GM20000 (cell line): ENCODE data around the gene TMEM212.
A peak's percentile ranks its signal among the peaks of the same experiment; 100 is the strongest.

Experiments used
- DNase-seq: peaks from one replicate; pipeline ENCODE4 v3.0.0; 2012; ENCODE audit warnings: low spot score
- TF ChIP-seq, protein P1 (sequence below): IDR thresholded peaks from 2 replicates; pipeline ENCODE4 v1.5.1; 2012; ENCODE audit warnings: mild to moderate bottlenecking, control low read depth; ENCODE audit errors: extremely low read depth, missing control alignments

The TMEM212 gene

DNA sequence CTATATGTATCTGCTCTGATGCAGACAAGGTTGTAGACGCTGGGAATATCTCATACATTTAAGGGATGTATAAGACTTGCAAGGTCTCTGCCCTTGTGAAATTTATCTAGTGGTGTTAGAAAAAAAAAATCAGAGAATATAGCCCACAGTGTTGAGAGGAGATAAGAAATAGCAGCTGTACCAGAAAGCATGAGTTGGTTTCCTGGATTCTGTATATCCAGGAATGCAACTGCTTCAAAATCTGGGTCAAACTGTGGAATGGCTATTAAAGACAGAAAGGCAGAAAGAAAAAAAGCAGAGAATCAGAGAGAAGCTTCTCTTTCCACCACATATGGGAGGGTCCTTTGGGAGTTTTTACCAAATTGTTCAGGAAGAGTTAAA, 1.5 kb upstream of the TMEM212 start:
- DNase-seq = no peak
- TF ChIP-seq, protein P1, sequence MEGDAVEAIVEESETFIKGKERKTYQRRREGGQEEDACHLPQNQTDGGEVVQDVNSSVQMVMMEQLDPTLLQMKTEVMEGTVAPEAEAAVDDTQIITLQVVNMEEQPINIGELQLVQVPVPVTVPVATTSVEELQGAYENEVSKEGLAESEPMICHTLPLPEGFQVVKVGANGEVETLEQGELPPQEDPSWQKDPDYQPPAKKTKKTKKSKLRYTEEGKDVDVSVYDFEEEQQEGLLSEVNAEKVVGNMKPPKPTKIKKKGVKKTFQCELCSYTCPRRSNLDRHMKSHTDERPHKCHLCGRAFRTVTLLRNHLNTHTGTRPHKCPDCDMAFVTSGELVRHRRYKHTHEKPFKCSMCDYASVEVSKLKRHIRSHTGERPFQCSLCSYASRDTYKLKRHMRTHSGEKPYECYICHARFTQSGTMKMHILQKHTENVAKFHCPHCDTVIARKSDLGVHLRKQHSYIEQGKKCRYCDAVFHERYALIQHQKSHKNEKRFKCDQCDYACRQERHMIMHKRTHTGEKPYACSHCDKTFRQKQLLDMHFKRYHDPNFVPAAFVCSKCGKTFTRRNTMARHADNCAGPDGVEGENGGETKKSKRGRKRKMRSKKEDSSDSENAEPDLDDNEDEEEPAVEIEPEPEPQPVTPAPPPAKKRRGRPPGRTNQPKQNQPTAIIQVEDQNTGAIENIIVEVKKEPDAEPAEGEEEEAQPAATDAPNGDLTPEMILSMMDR = no peak

DNA sequence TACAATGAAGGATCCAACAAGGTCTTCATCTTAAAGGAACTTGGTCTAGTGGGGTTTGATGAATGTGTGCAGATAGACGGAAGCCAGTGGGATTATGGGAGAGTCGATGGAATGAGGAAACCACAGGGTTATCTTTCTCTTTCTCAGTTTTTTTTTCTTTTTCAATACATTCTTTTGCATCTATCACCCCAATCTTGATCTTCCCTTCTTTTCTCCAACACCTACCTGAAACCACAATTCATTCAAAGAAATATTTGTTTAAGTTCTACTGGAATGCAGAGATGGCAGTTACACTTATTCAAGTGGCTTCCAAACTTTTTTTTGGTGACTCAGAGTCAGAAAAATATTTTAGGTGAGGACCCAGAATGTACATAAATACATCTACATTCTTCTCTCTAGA, 1.7 kb downstream of the TMEM212 start:
- TF ChIP-seq, protein P1 = no peak
- no peak for DNase-seq

DNA sequence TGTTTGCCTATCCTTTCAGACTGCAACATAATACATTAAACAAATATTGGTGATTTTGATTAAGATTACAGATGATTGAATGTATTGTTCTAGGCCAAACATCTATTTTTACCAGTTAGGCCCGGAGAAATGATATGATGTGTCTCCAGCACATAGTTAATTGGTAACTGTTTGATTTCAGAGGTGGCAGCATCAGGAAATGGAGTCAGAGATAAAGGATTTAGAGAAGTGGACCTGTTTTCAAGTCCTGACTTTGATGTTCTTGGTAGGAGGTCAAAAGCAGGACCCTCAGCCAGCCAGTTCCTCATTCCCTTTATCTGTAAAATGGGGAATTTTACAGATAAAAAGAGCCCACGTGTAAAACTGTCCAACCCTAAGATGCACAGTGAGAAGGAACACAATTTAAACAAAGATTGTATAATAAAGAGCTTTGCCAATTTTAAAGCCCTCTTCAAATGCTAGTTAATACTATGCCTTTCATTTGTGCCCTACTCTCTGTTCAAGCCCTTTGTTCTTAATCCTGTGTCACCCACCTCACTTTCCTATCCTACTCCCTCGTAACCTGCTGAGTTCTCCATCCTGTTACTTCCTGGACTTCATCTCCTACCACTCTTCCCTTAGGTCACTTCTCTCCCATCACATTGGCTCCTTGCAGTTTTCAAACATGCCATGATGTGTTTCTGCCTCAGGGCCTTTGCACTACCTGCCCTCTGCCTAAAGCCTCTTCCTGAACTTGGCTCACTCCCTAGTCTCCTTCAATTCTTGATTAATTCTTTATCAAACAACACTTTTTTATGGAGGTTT, 2.5 kb downstream of the TMEM212 start:
- TF ChIP-seq, protein P1 = no peak

DNA sequence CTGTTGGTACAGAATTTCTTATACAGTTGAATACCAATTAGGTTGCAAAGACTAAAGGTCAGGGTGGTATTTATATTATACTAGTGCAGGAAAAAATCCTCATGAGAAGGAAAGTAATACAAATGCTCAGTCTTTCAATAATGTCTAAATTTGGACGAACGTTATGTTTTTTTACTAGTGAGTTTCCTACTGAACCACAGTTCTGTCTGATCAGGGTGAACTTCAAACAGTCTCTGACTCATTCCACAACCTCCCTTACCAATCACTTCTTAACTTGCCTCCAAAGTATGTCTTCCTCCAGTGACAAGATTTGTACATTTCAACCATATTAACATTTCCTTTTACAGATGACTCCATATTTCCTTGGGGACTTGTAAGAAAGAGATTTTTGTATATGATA, 3.4 kb downstream of the TMEM212 start:
- peak; percentile 73 for DNase-seq
- TF ChIP-seq, protein P1 = no peak

More for the DNA sequence above, 2.5 kb downstream of the TMEM212 start:
- no peak for DNase-seq

DNA sequence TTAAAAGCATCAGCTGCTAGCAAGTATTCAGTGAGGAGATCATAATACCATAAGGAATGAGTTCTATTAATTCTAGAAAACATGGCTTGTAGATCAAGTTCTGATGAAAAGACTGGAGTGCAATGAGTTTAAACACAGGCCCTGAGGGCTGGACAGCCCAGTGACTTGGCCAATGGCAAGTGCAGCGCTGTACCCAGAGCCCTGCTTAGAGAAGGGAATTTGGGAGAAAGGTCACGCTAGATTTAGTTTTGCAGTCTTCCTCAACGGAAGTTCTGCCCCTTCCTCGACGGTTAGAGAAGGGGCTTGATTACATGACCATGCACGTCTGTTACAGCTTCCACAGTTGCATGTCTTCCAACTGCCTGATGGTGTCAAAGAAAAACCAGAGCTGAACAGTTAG, 4.0 kb downstream of the TMEM212 start:
- DNase-seq = no peak
- TF ChIP-seq, protein P1 = no peak

DNA sequence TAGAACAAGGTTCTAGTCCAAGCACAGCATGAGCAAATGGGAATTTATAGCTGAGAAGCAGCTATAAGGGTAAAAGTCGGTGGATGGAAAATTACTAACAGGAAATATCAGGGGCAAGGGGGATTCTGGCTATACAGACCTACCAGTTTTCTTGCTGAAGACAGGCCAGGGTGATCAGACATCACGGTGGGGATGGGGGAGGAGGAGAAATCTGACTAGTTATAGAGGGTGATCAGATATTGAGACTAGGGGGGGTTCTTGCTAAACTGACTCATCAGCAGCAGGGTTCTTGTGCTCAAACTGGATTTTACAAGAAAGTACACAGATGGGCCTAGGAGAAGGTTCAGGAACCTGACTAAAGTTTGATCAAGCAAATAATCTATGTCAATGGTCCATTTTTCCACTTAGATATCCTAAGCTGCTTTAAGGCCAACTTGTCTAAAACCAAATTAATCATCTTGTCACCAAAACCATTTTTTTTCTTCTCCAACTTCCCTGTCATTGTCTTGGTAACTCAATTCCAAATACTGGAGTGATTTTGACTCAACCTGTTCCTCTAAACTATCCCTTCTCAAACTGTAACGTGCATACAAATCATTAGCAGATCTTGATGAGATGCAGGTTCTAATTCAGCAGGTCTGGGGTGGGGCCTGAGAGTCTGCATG, 4.6 kb downstream of the TMEM212 start:
- DNase-seq = no peak
- TF ChIP-seq, protein P1 = no peak

DNA sequence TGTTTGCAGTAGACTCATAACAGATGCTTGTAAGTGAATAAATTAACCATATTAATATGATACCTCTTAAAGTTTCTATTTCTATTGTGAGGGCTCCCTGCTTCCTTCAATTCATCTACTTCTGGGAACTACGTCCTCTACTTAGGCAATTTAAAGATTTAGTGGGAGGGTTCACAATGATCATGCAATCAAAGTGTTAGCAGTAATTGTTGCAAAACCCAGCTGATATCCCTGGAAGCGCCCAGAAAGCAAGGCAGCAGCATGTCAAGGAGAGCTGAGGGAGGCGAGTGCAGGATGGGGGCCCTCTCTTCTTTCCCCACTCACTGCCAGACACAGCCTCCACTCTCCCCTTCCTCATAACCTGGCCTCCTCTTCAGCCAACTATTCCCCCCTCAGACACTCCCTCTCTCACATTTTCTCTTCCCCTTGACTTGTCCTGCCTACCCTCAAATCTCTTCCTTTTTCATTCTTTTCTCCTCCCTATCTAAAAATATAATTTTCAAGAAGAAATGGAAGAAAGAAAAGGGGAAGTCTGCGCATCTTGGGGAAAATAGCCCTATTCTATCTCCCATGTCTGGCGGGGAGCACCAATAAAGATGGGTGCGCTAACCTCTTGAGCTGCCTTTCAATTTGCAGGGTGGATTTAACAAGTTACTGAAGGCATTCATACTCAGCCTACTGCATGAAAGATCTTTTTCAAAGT, 6.6 kb downstream of the TMEM212 start:
- DNase-seq = no peak
- TF ChIP-seq, protein P1 = no peak
